Gastrocnemius medialis (tissue), 4 donors: ENCODE data around the gene PRKCQ.

Source experiments
- CTCF ChIP-seq, 5 experiments: fragments of 450-650 bp in 3 of 5; fragments of 200-600 bp in 2 of 5; sonication (generic) in 2 of 5; IDR thresholded peaks in 4 of 5; conservative IDR thresholded peaks in 1 of 5; 1 replicate in 4 of 5; 2 replicates in 1 of 5; pipeline ENCODE4 v1.5.1; 2016 to 2019; ENCODE audit warnings: antibody characterized with exemption in 5 of 5, mild to moderate bottlenecking in 3 of 5, moderate library complexity in 3 of 5
- POLR2A ChIP-seq, 2 donors: fragments of 450-650 bp; IDR thresholded peaks; one replicate each; pipeline ENCODE4 v1.6.1; 2017; ENCODE audit warnings: antibody characterized with exemption in 2 of 2, mild to moderate bottlenecking in 2 of 2, moderate library complexity in 2 of 2

GRCh38 chr10:6607778-6608177 is 27.7 kb upstream of the PRKCQ start:
- TF ChIP-seq POLR2A (IDR thresholded peaks at IDR 0.05) (no peak), CTCF (IDR thresholded peaks at IDR 0.05 in 4 of 5, conservative IDR thresholded peaks at IDR 0.05 in 1 of 5) (no peak)
